ENCODE data around the gene TMEM106C. TPM values are rescaled to one million over a fixed set of nuclear protein-coding genes. Genes with fewer than 3 reads are reported as not detected.
A peak's percentile ranks its signal among the peaks of the same experiment; 100 is the strongest.

TMEM106C gene
- total RNA-seq, 1 donor from 2014 or later = 30.0 TPM

GRCh38 chr12:47949441-47950341 is 13.7 kb upstream of the TMEM106C start:
- Mint-ChIP-seq H3K4me3 (ENCODE audit: unreplicated experiment) (no peak overlapping the region), H3K36me3 (ENCODE audit: low read depth, unreplicated experiment) (no peaks in the 10 kb centered on the region), H3K27me3 (ENCODE audit: low read depth, unreplicated experiment) (peaks cover 46% of the 10 kb centered on the region), H3K27ac (ENCODE audit: unreplicated experiment) (no peak overlapping the region), H3K4me1 (ENCODE audit: low read depth, unreplicated experiment) (peaks cover 25% of the 10 kb centered on the region), H3K9me3 (ENCODE audit: unreplicated experiment) (no peaks in the 10 kb centered on the region)
- DNase-seq (ENCODE audit: low read depth) (peak; percentile 56), FAIRE-seq (no peak)
- H3K27me3 ChIP-seq (ENCODE audit: insufficient read depth, low read length) = peaks cover 13% of the 10 kb centered on the region
- no peaks in the 10 kb centered on the region for H3K79me2 ChIP-seq (ENCODE audit: insufficient read depth, low read length)
- H3K9me3 ChIP-seq (ENCODE audit: insufficient read depth, low read depth, low read length) = no peaks in the 10 kb centered on the region
- peak; percentile 87 for TF ChIP-seq CTCF (IDR thresholded peaks at IDR 0.05; ENCODE audit: insufficient read depth, low read depth, low read length)
- no peak for TF ChIP-seq EZH2 (IDR thresholded peaks at IDR 0.05; ENCODE audit: insufficient read depth, low read length)
- no peak overlapping the region for H3K27ac ChIP-seq (ENCODE audit: low read depth, low read length)
- no peak overlapping the region for H3K4me3 ChIP-seq (ENCODE audit: insufficient read depth, low read depth, low read length)
- no peaks in the 10 kb centered on the region for H3K36me3 ChIP-seq (ENCODE audit: insufficient read depth, low read length)
- no peak overlapping the region for H2AFZ ChIP-seq (ENCODE audit: low read depth, low read length)
- H3K9ac ChIP-seq (ENCODE audit: low read length) = no peak overlapping the region
- H3K4me2 ChIP-seq (ENCODE audit: low read length) = peak overlapping the region; percentile 47
- no peaks in the 10 kb centered on the region for H3K4me1 ChIP-seq (ENCODE audit: insufficient read depth, low read length)
- no peaks in the 10 kb centered on the region for H4K20me1 ChIP-seq (ENCODE audit: insufficient read depth, low read length)

- Mint-ChIP-seq H3K36me3 (ENCODE audit: low read depth, unreplicated experiment) (no peaks in the 10 kb centered on the region), H3K9me3 (ENCODE audit: unreplicated experiment) (no peaks in the 10 kb centered on the region), H3K27ac (ENCODE audit: unreplicated experiment) (no peak overlapping the region), H3K4me1 (ENCODE audit: low read depth, unreplicated experiment) (peaks cover 22% of the 10 kb centered on the region), H3K4me3 (ENCODE audit: unreplicated experiment) (no peak overlapping the region), H3K27me3 (ENCODE audit: low read depth, unreplicated experiment) (peaks cover 56% of the 10 kb centered on the region)
- no peak overlapping the region for H3K4me3 ChIP-seq (ENCODE audit: insufficient read depth, low read depth, low read length)
- H3K9ac ChIP-seq (ENCODE audit: low read length) = no peak overlapping the region
- no peaks in the 10 kb centered on the region for H3K4me1 ChIP-seq (ENCODE audit: insufficient read depth, low read length)
- no peaks in the 10 kb centered on the region for H3K9me3 ChIP-seq (ENCODE audit: insufficient read depth, low read depth, low read length)
- H3K4me2 ChIP-seq (ENCODE audit: low read length) = no peak overlapping the region
- peaks cover 16% of the 10 kb centered on the region for H3K27me3 ChIP-seq (ENCODE audit: insufficient read depth, low read length)
- no peaks in the 10 kb centered on the region for H4K20me1 ChIP-seq (ENCODE audit: insufficient read depth, low read length)
- no peaks in the 10 kb centered on the region for H3K36me3 ChIP-seq (ENCODE audit: insufficient read depth, low read length)
- H3K27ac ChIP-seq (ENCODE audit: low read depth, low read length) = no peak overlapping the region
- FAIRE-seq = no peak
- TF ChIP-seq EZH2 (IDR thresholded peaks at IDR 0.05; ENCODE audit: insufficient read depth, low read length) = no peak
- no peak for TF ChIP-seq CTCF (IDR thresholded peaks at IDR 0.05; ENCODE audit: insufficient read depth, low read depth, low read length)
- no peak overlapping the region for H2AFZ ChIP-seq (ENCODE audit: low read depth, low read length)
- no peak for DNase-seq (ENCODE audit: low read depth)
- H3K79me2 ChIP-seq (ENCODE audit: insufficient read depth, low read length) = no peaks in the 10 kb centered on the region
Measured at GRCh38 chr12:47950856-47951468, 12.4 kb upstream of the TMEM106C start.
